ENCODE results near the gene RASSF5.

RASSF5 gene

DNA sequence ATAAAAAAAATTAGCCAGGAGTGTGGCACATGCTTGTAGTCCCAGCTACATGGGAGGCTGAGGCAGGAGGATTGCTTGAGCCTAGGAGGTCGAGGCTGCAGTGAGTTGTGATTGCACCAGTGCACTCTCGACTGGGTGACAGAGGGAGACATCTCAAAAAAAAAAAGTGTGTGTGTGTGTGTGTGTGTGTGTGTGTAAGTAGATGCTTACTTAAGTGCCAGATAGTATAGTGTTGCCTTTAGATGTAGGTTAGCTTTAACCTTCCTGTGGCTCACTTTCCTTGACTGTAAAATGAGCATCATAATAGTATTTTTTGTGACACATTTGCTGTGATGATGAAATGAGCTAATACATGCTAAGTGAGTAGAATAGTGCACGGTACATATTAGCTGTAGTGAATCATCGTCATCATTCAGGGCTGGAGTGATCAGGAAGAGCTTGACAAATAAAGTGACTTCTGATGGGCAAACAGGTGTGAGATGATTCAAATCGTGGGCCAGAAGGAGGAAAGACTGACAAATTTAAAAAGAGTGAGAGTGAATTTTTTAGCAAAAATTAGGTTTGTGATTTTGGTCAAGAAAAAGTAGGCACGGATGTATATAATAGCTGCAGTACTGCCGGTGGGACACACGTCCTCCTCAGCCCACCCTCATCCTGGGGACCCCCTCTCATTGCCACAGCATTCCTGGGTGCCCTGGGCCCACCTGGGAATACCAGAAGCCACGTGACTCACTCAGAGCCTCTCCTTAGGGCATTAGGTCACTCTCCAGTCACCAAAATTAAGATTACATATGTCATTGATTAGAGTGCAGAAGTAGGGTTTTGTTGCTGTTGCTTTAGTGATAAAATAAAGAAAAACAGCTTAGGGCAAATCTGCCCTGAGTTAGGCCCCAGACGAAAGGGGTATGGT lies 71.0 kb downstream of the RASSF5 start:
- no peak for TF ChIP-seq EZH2phosphoT487 (IDR thresholded peaks at IDR 0.05; ENCODE audit: low read depth)
- TF ChIP-seq, protein P1, sequence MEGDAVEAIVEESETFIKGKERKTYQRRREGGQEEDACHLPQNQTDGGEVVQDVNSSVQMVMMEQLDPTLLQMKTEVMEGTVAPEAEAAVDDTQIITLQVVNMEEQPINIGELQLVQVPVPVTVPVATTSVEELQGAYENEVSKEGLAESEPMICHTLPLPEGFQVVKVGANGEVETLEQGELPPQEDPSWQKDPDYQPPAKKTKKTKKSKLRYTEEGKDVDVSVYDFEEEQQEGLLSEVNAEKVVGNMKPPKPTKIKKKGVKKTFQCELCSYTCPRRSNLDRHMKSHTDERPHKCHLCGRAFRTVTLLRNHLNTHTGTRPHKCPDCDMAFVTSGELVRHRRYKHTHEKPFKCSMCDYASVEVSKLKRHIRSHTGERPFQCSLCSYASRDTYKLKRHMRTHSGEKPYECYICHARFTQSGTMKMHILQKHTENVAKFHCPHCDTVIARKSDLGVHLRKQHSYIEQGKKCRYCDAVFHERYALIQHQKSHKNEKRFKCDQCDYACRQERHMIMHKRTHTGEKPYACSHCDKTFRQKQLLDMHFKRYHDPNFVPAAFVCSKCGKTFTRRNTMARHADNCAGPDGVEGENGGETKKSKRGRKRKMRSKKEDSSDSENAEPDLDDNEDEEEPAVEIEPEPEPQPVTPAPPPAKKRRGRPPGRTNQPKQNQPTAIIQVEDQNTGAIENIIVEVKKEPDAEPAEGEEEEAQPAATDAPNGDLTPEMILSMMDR (IDR thresholded peaks at IDR 0.05; ENCODE audit: low read depth, low read length), result no peak
- Histone ChIP-seq H3K9ac (ENCODE audit: low read length) (peak overlapping the region; percentile 11; the same call in 1 of the 2 replicates), H3K27ac (ENCODE audit: low read length) (peak overlapping the region; percentile 76), H3K27me3 (ENCODE audit: low read depth, low read length) (no peaks in the 10 kb centered on the region), H3K79me2 (ENCODE audit: low read length) (peaks cover 95% of the 10 kb centered on the region), H4K20me1 (ENCODE audit: insufficient read depth, low read length) (peaks cover 92% of the 10 kb centered on the region), H3K4me1 (ENCODE audit: low read length) (peaks cover 82% of the 10 kb centered on the region), H3K4me3 (ENCODE audit: low read length) (no peak overlapping the region), H3K9me3 (ENCODE audit: insufficient read depth, low read length) (no peaks in the 10 kb centered on the region), H3K4me2 (ENCODE audit: low read length) (peak overlapping the region; percentile 66), H3K36me3 (replicated peaks; ENCODE audit: low read depth, low read length) (peaks cover 36% of the 10 kb centered on the region), H2AFZ (ENCODE audit: low read depth, low read length) (no peak overlapping the region)

DNA sequence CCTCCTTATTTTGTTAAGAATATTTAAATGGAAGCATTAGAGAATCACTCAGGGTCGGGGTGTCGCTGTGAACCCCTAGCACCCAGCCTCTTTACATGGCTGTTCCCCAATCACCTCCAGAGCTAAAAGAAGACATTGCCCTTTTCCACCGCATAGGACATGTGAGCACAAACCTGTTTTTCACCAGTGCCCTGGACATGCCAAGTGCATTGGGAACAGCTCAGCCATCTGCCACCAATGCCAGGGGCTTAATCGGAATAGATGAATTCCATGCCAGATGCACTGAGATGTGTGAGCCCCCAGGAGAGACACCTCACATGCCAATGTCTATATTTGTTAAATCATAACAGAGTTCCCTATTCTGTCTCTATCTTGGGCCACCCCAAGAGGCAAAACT lies 71.6 kb downstream of the RASSF5 start:
- Histone ChIP-seq H3K36me3 (replicated peaks; ENCODE audit: low read depth, low read length) (peaks cover 34% of the 10 kb centered on the region), H4K20me1 (ENCODE audit: insufficient read depth, low read length) (peaks cover 90% of the 10 kb centered on the region), H2AFZ (ENCODE audit: low read depth, low read length) (no peak overlapping the region), H3K9ac (ENCODE audit: low read length) (0 out of 2 replicates have a peak overlapping the region, but pooled peaks have one; percentile 43), H3K27me3 (ENCODE audit: low read depth, low read length) (no peaks in the 10 kb centered on the region), H3K9me3 (ENCODE audit: insufficient read depth, low read length) (no peaks in the 10 kb centered on the region), H3K4me3 (ENCODE audit: low read length) (no peak overlapping the region), H3K4me2 (ENCODE audit: low read length) (peak overlapping the region; percentile 66), H3K4me1 (ENCODE audit: low read length) (peaks cover 80% of the 10 kb centered on the region), H3K79me2 (ENCODE audit: low read length) (peaks cover 89% of the 10 kb centered on the region), H3K27ac (ENCODE audit: low read length) (peak overlapping the region; percentile 76)
- no peak for TF ChIP-seq EZH2phosphoT487 (IDR thresholded peaks at IDR 0.05; ENCODE audit: low read depth)
- TF ChIP-seq, protein P1 (IDR thresholded peaks at IDR 0.05; ENCODE audit: low read depth, low read length), result no peak

DNA sequence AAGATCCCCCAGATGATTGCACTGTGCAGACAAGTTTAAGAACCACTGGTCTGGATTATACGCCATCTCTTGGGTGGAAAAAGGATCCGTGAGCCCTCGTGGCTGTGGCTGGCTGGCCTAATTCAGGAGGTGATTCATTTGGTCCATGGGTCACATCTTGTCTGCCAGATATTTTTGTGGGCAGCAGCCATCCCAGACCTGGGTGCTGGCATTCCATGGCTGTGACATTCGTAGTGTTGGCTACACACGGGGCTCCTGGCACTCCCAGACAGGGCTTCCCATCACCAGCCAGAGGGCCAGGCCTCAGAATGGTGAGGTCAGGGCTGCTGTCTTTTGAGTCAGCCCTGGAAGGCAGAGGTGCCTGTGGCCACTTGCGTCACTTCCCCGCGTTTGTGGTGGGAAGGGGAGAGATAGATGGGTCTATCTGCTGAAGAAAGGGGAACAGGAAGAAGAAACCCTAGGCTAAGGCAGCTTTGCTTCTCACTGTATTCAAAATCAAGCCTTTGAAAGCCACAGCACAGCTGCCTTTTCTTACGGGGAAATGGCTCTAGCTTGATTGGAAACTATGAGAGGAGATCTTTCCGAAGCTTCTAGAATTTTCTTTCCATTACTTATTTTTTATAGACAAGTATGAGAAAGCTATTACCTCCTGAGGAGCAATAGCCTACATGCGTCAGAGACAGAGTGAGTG lies 72.6 kb downstream of the RASSF5 start:
- peaks cover 71% of the 10 kb centered on the region for H3K4me1 ChIP-seq (ENCODE audit: low read length)
- peak overlapping the region; percentile 37 for H3K4me3 ChIP-seq (ENCODE audit: low read length)
- peak overlapping the region; percentile 43 for H3K9ac ChIP-seq (ENCODE audit: low read length)
- peak overlapping the region; percentile 76 for H3K27ac ChIP-seq (ENCODE audit: low read length)
- peak overlapping the region; percentile 66 for H3K4me2 ChIP-seq (ENCODE audit: low read length)
- peaks cover 85% of the 10 kb centered on the region for H4K20me1 ChIP-seq (ENCODE audit: insufficient read depth, low read length)
- peaks cover 80% of the 10 kb centered on the region for H3K79me2 ChIP-seq (ENCODE audit: low read length)
- no peak overlapping the region for H2AFZ ChIP-seq (ENCODE audit: low read depth, low read length)
- no peaks in the 10 kb centered on the region for H3K9me3 ChIP-seq (ENCODE audit: insufficient read depth, low read length)
- H3K27me3 ChIP-seq (ENCODE audit: low read depth, low read length), result no peaks in the 10 kb centered on the region
- H3K36me3 ChIP-seq (replicated peaks; ENCODE audit: low read depth, low read length), result peaks cover 37% of the 10 kb centered on the region
- TF ChIP-seq, protein P1 (IDR thresholded peaks at IDR 0.05; ENCODE audit: low read depth, low read length), result no peak
- TF ChIP-seq EZH2phosphoT487 (IDR thresholded peaks at IDR 0.05; ENCODE audit: low read depth), result no peak
